ENCODE results near the gene ATP13A2.

The ATP13A2 gene

DNA sequence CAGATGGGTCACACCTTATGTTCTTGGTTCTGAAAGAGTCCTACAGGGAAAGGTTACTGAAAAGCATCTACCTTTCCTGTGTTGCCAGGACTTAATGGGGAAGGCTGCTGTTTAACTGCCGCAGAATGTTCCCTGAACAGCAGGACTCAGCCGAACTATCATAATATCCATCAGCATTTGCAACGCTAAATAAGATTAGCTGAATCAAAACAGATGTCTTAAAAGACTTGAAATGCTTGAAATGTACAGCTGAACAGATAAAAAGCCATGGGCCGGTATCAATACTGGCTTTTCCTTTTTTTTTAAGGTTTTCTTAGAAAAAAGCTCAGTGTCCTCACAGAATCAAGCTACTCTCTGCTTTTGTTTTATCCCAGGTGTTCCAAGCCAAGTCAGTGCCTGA is 19.7 kb upstream of the ATP13A2 start:
- DNase-seq: no peak

DNA sequence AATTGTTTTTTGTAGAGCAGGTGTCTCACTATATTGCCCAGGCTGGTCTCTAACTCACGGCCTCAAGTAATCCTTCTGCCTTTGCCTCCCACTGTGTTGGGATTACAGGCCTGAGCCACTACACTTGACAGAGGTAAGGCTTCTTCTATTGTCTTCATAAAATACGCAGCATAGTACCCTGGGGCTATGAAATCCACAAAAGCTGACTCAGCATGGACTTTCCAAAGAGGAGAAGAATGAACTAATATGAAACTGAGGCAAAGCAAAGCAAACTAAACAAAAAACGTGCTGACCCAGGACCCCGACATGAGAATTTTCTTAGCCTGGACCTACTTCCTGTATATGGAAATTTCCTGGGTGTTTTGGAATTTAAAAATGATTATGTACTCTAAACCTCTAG is 18.5 kb upstream of the ATP13A2 start:
- DNase-seq: no peak

DNA sequence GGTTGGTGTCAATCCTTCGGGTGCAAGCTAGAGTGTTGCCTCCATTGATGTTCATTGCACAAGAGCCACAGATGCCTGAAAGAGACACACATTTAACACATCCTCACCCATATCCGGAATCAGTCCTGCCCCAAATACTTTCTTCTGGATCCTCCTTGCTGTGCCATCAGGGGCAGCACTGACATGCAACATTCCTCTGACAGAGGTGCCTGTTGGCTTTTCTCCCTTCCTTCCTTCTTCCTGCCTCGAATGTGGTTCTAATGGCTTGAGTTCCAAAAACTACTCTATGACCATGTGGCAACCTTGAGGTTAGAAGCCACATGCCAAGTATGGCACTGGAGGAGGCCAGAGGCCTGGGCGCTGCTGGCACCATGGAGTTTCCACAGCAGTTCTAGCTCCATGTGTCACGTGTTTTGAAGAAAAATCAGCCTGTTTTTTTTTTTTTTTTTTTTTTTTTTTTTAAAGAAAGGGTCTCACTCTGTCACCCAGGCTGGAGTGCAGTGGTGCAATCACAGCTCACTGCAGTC is 17.0 kb upstream of the ATP13A2 start:
- DNase-seq: no peak

DNA sequence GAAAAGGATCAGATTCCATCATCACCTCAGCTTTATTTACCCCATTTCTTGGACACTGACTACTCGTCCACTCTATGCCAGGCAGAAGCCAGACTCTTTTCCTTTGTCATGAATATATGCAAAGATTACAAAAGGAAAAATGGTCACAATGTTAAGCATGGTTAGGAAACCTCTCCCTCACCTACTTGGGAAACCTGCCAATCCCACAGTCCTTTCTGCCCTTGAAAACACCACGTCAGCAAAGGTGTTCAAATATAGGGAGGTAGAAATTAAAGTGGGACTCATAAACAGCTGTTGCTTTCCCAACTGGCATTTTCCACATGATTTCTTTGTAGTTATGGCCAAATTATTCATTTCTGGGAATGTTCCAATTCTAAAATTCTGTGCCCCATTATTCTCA is 16.2 kb upstream of the ATP13A2 start:
- DNase-seq: no peak

DNA sequence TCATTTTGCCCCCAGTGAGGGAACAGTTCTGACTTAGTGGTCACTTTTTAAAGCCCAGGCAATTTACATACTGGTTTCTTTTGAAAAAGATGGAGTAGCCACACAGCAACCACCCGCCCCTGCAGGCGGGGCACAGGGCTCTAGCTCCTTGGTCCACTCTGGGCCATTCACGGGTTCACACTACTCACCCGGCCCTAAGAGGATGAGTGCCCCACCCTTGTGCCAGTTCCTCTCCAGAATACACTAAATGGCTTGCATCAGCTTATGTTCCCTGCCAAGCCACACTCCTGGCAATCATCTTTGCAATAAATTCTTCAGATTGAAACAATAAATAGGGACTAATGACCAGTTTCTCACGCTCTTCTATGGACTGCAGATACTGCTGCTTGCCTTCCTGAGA is 15.7 kb upstream of the ATP13A2 start:
- DNase-seq: no peak

DNA sequence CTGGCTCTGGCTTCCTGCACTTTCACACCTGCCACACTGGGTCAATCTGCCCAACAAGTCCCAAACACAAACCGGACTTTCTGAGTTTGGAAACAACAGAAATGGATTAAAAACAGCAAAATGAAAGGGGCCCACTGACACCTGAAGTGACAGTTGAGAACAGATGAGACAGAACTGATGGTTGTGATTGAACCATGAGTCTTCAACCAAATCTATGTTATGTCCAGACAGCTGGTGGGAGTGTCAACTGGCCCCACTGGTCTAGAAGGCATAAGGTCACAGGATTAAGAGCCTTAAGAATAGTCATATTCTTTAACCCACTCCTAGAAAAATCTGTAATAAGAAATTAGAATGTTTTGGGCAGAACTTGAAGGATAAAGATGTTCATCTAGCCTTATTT is 13.0 kb upstream of the ATP13A2 start:
- no peak for DNase-seq

DNA sequence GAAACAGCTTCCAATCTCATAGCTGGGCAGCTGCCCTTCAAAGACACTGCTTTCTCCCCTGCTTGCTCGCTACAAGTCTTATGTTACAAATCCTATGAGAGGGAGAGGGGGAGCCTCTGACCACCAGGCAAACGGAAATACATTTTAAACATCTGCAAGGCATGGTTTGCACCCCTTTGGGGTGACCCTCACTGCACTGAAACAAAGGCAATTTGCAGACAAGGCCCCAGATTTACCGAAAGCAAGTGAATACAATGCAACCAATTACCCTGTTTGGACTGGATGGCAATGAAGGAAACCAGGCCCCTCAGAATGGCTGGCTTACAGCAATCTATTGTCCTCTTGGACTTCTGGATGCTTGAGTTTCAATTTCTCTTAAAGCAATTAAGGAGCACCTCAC is 11.8 kb upstream of the ATP13A2 start:
- no peak for DNase-seq

DNA sequence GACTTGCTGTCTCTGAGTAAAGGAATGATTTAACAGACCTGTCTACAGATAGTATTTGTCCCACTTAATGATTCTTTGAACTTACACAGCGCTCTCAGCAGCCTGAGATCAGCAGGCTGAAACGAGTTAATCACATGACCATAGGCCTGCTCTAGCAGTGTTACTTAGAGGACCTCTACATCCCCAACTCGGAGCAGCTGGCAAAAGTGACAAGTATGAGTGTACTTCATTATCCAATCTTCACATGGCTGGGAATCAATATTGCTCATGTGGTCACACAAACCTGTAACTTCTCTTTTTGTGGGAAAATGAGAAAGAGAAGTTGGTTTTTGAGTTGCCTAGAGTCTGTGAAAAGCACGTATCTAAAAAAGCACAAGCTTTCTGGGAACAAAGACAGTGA is 11.4 kb upstream of the ATP13A2 start:
- DNase-seq: no peak

DNA sequence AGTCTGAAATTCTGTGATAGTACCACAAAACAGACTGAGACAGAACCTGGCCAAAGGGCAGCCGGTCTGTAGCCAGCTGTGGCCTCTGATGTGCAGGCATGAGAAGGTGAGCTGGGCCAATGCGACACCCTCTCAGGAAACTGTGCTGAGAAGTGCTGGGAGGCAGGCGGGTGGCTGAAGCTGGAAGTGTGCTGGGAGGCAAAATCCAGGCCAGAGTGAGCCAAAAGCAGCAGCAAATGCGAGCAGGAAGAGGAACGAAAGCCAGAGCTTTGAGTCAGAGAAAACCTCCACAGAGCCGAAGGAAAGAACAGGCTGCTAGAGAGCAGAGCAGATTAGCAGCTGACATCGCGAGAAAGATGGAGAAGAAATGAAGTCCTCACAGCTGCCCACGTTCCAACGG is 10.2 kb upstream of the ATP13A2 start:
- DNase-seq: no peak

DNA sequence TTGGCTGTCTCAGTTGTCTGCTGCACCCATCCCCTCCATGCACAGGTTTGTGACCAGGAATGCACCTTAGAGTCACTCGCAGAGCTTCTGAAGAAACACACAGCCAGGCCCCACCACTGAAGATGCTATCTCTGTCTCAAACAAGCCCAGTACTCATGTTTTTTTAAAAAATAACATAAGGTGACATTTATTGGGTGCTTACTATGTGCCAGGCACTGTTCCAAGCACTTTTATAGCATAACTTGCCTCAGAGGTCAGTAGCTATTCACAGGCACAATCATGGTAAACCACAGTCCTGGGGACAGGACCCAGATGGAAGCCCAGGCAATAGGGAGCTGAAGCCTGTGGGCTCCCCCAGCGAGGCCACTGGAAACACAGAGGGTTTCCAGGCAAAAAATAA is 8.8 kb upstream of the ATP13A2 start:
- no peak for DNase-seq

DNA sequence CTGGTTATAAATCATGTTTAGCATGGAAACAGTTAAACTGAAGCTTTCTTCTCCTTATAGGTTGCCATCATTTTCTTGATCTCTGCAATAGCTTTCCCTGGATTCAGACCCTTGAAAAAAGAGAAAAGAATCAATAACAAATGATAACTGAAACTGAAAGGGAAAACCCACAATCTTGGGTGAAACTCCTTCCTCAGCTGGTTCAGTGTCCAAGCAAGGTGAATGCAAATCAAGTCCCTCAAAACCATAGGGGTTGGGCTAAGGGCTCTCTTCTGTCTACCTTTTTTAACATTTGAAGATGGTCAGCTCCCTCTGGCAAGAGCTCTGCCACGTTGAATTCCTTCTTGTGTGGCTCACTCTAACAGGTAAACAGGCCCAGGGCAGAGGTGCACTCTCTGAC is 7.1 kb upstream of the ATP13A2 start:
- DNase-seq: no peak

DNA sequence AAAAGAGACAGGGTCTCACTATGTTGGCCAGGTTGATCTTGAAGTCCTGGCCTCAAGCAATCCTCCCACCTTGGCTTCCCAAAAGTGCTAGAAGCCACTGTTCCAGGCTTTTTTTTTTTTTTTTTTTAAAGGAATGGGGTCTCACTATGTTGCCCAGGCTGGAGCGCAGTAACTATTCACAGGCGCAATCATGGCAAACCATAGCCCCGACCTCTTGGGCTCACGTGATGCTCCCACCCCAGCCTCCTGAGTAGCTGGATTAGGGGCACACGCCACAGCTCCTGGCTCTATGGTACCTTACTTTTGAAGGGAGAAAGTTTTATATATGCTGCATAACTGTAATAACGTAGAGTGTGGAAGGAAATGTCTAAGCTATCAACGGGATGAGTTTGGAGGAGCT is 5.7 kb upstream of the ATP13A2 start:
- DNase-seq: no peak

DNA sequence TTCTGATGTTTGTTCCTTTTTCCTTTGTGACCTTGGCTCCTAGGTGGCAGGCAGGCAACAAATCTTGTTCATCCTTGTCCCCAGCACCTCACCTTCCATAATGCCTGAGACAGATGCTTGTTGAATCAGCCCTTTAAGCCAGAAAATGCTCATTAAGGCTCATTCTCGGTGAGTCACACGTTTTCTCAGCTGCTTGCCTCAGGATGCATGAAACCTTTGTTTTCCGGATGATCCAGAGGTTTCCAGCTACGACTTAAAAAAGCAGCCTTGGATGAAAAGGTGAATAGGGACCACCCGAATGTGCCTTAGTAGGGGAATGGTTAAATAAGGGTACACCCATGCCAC is 4.6 kb upstream of the ATP13A2 start:
- DNase-seq: peak; percentile 46

DNA sequence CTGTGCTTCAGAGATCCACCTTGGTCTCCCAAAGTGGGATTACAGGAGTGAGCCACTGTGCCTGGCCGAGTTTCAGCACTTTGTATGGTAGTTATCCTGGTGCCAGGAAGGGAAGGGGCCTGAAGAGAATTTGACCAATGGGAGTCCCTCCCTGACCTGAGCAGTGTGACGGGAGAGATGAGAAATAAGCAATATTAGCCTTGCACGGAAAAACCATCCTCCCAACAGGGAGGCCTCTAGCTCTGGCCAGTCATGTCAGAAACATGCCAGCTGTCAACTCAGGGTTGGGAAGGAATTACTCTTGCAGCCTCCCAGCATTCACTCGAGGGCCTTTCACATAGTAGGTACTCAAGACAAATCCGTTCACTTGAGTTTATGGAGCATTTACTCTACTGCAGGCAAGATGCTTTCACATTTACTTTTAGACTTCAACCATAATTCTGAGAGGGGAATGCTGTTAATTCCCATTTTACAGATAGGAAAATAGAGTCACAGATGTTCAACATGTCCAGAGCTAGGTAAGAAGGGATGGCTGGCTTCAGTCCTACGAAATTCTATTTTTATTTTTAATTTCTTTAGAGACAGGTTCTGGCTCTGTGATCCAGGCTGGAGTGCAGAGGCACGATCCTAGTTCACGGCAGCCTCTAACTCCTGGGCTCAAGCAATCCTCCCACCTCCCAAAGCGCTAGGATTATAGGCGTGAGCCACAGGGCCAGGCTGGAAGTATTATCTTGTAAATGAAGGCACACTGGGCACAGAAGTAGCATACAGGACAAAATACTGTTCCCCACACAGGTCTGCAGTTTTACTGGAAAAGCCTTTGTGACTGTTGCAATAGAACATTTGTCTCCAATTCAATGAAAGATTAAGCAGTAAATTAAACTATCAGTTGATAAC is 3.2 kb upstream of the ATP13A2 start:
- no peak for DNase-seq

DNA sequence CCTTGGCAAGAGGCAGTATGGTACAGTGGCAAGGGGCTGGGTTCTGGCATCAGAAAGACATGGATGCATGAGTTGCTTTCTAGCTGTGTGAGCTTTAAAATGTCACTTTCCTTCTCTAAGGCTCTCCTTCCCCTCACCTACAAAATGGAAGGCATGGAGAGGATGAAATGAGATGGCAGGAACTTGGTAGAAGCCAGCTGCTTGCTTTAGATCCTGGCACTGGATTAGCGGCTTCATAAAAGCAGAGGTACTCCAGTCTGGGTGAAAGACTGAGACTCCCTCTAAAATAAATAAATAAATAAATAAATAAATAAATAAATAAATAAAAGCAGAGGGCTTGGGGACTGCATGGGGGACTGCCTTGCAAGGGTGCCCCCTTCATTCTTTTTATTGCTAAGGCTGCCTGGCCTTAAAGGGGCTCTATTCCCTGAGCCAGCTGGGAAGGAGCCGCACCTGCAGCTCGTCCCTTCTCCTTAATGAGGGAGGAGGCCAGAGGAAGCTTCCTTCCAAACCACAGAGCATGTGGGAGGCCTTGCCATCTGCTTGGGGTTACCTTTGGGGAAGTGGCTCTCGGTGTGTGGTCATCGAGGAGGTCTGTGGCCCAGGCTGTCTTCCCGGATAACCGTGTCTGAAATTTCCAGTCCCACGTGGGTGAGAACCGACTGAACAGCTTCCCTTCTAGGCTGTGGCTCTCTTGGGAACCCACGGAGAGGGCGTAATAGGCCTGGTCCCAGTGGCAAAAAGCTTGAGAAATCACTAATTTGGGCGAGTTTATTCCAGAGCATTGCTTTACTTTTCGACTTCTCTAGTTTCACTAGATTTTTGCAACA is 2.0 kb upstream of the ATP13A2 start:
- DNase-seq: no peak

DNA sequence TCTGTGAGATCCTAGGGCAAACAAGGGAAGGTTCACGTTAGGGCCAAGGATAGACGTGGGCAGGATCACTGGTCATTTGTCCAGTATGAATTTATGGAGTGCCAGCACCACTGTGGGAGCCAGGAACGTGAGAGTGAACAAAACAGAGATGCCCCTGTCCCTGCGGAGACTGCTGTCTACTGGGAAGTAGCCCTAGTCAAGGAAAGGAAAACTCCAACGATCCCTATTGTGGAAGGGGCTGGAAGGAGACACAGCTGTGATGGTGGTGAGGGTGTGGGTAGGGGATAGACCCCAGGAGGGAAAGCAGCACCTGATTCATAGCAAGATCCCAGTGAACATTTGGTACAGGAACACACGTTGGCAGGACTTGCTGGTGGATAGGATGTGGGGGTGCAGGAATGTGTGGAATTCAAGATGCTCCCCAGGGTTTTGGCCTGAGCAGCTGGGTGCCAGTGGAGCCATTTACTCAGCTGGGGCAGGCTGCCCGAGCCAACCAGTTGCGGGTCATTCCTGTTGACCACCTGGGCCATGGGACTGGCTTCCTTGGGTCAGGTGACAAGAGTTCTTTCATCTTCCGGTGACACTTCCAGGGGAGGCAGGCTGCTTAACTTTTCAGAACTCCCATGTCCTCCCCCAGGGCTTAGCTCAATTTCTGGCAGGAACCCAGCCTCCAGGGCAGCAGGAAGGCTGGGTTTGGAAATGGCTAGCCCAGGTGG is 1.2 kb upstream of the ATP13A2 start:
- no peak for DNase-seq

DNA sequence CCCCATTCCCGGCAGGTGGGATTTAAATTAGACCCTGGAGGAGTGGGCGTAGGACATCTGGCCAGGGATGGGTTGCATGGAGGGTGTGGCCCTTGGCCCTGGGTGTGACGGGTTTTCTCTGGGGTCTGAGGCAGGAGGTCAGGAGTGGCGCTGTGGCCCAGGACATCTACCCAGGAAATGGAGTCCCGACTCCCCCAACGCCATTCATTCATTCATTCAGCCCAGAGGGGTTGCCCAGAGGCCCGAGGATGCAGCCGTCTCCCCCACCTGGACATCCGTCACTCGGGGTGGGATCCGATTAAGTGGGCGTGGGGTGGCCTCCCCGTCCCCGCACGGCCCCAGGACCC is 663 bp downstream of the ATP13A2 start:
- peak; percentile 47 for DNase-seq

DNA sequence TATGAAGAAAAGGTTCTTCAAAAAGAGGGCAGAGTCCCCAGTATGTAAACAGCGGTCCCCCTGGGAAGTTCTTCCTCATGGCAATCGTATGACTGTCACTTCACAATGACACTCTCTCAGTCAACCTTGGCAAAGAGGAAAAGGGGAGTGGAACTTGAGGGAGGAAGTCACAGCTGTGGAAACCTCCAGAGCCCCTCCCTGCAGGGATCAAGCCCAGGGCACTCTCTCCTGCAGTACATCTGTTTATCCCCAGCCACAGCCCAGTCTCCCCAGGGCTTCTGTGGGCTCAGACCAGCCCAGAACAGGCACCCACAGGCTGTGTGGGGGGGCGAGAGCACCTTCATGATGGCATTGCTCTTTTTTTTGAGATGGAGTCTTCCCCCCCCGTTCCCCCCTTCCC is 2.0 kb downstream of the ATP13A2 start:
- peak; percentile 16 for DNase-seq

DNA sequence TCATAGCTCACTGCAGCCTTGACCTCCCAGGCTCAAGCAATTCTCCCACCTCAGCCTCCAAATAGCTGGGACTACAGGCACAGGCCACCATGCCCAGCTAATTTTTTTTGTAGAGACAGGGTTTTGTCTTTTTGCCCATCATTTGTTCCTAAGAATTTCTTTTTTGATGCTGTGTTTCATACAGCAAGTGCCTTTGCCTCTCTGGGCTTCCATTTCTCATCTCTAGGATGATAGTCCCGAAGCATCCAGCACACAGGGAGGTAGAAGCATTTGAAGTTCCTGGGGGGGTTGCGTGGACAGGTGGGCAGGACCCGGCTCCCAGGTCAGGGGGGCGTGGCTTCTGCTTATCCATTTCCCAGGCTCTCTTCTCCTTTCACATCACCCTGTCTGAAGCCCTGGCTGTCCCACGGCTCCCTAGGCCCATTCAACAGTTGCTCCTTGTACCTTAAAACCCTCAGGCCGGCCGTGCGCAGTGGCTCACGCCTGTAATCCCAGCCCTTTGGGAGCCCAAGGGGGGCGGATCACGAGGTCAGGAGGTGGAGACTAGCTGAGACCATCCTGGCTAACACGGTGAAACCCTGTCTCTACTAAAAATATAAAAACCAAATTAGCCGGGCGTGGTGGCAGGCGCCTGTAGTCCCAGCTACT is 3.4 kb downstream of the ATP13A2 start:
- no peak for DNase-seq

DNA sequence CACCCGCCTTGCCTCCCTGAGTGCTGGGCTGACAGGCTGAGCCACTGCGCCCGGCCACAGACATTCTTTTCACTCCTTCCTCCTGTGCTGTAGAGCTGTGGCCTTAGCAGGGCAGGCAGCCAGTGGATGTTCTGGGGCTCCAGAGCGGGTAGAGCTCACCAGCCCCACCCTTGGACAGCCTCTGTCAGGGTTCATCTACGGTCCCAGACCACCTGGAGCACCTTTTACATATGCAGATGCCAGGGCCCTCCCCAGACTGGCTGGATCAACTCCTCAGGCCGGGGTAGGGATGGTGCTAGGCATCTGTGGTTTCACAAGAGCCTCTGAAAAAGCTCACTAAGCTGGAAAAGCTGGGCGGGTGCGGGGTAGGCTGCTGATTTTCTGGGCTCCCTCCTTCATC is 4.6 kb downstream of the ATP13A2 start:
- DNase-seq: no peak

DNA sequence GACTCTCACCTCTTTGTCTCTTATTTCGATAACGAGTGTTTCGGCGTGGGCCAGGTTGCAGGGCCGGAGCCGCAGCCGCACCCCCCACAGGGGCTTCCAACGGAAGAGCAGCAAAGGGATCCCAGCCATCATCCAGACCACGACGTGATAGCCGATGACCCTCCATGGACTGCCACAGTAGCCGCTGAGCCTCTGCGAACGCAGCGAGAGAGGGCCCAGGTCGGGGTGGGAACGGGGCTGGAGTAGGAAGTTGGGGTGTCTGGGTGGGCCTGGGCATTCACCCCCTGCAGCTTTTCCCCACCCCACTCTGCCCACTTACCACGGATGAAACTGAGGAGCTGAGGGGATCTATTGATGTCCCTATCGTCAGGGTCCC is 6.4 kb downstream of the ATP13A2 start:
- no peak for DNase-seq

DNA sequence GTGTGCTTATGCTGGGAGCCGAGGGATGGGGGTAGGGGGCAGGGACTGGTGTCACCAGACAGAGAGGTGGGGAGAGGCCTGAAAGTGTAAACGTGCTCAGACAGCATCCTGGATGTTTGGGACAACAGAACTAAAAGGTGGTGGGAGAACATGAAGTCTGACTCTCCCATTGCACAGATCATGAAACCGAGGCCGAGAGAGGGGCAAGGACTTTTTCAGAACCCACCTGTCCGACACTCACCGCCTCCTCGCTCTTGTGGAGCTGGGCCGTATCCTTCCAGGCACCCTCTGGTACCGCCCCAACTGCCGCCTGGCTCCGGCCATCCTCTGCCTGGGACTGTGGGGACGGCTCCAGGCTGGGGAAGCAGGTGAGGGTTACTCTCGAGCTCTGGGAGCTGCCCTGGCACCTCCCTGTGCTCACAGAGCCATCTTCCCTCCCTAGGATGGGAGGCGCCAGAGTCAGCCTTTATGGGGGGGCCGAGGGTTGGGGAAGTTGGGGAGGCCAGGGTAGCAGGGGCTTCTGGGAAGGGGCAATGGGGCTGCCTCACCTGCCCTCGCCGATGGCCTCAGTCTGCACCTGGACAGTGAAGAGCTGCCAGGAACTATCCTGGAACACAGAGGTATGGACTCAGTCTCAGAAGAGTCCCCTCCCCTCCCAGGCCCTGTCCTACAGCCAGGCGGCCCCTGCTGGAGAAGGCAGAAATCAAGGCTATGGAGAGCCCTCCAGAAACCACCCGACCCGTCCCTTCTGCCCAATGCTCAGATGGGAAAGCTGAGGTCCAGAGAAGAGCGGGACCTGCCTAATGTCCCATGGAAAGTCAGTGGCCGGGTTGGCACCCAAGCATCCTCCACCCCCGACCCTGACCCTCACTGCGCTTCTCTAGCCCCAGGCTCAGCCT is 7.0 kb downstream of the ATP13A2 start:
- peak; percentile 17 for DNase-seq
